SHP77 (cell line): ENCODE data around the gene ACBD4.

Experiments used
- DNase-seq, 2 experiments: peaks; one replicate each; lab custom pipeline; 2025; lab: John Stamatoyannopoulos, UW

Gene ACBD4

DNA sequence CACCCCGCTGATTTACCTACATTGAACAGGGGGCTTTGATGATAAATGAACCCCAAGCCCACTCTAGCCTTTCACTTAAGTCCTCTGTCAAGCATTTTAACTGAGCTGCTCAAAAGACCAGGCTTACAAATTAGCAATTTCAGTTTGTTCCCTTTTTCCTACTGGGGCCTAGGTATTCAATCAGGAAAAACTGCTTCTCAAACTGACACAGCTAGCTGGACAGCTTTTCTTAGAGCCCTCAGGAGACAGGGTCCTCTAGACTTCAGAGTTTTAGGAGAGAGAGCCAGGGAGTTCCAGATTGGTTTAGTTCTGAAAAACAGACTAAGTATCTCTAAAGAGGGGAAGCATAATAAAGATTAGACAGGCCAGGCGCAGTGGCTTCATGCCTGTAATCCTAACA lies 20.0 kb downstream of the ACBD4 start:
- DNase-seq, result no peak

DNA sequence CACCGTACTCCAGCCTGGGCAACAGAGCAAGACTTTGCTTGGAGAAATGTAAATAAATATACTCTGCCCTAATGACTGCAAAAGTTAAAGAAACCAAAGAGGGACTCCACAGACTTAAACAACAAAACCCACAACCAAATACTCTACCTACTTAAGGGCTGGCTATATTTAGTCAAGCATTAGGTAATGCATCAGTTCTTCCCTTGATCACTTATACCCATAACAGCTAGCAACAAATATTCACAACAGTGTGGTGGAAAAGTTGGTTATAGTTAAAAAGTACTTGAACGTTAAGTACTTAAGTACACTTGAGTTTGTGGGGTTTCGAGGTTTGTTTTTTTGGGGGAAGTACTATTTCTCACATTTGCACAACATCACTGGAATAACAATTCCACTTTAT lies 20.8 kb downstream of the ACBD4 start:
- no peak for DNase-seq

DNA sequence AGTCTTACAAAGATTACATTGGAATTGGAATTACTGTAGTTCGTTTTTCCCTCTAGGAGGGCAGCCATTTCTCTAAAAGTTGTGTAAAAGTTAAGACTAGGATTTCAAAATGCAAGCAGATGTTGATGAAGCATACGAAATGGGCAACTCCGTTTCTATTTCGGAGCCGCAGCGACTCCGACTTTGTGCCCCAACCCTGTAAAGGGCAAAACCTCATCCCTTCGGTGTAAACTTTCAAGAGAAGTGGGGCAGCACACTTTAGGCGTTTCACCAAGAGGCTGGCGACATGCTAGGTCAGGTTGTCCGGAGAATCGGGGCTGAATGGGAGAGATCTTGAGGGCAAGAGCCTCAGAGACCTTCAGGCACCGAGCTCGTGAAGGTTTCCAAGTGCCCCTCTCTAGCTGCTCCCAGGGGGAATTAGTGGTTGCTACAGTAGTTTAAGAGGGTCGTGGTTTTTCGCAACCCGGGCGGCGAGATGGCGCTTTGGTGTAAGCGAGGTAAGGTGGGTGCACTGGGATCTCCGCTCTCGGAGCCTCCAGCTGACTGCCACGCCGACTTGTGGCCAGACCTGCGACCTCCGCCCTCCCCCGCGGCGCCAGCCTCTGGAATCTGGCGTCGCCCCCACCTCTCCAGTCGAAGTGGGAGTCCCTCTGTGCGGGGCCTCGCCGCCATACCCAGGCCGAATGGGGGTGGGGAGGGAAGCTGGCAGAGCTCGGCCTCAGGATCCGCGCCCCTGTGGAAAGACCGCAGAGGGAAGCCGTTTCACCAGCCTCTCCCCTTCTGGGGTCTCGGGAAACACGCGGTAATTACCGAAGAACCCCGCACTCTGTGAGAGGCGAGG lies 25.2 kb downstream of the ACBD4 start:
- peak; percentile 21 to 49 for DNase-seq

DNA sequence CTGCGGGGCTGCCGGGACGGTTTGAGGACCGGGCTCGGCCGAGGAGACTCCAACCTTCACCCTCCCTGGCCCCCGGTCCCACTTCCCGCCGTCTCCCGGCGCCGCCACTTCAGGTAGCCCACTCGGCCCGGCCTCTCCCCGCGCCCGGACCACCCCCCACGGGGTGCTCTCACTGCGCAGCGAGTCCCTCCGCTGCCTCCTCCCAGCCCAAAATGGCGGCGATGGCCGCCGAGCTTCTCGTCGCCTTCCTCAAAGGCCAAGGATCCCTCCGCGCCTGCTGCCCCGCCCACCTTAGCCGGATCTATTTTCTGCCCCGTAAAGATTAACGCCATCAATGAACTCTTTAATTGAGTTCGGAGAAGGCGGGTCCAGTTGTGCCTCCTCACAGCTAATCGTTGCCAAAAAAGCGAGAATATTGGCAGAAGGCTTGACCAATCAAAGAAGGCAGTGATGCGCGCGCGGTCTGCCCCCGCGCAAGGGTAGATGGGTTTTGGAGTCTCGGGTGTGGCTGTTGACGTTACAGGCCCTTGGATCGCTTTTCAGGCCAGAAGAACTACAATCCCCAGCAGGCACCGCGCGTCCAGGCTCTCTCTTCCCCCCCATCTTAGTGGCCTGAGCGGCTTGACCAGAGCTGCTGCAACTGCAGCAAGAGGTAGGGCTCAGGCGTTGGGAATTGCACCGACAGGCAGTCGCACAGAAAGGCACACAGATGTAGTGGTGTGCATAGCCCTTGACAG lies 26.0 kb downstream of the ACBD4 start, which contains the start of gene HEXIM2:
Gene HEXIM2, plus strand, starts transcription at position 588 of the 737 bp plus-strand sequence. CDS start 919 bp downstream, outside the sequence.
- peak; percentile 97 to 99 for DNase-seq

DNA sequence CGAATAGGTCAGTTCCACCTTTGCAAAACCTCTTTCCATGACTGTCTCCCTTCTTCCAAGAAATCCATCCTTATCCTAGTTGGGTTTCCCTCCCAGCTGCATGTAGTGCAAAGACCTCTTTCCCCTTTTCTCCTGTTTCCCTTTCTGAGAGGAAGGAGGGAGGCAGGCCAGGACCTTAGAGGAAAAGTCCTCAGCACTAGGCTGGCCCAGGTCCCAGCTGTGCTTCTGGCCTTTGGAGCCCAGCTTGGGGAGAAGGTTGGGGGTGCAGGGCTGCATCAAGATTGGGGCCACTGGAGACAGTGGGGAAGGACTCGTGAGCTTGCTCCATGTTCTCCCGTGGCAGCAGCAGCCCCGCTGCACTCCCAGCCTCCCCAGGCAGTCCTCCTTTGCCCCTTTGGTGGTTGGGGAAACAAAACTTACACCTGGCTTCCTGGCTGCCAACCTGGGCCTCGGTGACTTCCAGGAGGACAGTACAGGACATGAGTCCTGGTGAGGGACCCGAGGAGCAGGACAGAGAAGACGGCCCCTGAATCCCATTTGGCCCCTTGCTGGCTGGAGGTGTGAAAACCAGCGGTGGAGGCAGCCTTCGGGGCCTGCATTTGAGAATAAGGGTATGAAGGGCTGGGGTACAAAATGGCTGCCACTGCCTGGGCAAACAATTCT lies 26.7 kb downstream of the ACBD4 start:
- DNase-seq, result no peak

DNA sequence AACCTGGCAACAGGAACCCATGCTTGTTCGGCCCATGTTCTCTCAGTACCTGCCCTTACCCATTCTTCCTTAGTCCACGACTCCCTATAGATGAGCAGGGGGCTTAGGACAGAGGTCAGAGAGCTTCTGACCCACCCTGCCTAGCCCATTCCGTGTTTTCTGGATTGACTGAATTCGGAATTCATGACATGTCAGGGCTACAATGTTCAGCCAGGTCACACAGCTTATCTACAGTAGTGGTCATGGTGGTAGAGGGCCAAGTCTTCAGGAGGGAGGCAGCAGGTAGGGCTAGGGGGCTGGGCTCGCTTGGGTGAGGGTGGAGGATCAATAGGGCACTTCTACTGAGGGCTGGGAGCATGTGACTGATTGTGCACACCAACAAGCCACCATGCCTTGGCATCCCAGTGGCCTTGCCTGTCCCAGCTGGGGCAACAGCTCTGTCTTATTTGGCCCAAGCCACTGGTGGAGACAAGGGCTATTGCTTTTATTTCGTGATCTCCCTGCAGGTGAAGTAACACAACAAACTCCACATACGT lies 29.3 kb downstream of the ACBD4 start:
- no peak for DNase-seq

DNA sequence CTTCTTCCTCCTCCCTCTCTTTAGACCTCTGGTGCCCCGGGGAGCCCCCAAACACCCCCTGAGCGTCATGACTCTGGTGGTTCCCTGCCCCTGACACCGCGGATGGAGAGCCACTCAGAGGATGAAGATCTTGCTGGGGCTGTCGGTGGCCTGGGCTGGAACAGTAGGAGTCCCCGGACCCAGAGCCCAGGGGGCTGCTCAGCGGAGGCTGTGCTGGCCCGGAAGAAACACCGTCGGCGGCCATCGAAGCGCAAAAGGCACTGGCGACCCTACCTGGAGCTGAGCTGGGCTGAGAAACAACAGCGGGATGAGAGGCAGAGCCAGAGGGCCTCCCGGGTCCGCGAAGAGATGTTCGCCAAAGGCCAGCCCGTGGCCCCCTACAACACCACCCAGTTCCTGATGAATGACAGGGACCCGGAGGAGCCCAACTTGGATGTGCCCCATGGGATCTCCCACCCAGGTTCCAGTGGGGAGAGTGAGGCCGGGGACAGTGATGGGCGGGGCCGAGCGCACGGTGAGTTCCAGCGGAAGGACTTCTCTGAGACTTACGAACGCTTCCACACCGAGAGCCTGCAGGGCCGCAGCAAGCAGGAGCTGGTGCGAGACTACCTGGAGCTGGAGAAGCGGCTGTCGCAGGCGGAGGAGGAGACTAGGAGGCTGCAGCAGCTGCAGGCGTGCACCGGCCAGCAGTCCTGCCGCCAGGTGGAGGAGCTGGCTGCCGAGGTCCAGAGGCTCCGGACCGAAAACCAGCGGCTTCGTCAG lies 33.7 kb downstream of the ACBD4 start:
- no peak for DNase-seq

DNA sequence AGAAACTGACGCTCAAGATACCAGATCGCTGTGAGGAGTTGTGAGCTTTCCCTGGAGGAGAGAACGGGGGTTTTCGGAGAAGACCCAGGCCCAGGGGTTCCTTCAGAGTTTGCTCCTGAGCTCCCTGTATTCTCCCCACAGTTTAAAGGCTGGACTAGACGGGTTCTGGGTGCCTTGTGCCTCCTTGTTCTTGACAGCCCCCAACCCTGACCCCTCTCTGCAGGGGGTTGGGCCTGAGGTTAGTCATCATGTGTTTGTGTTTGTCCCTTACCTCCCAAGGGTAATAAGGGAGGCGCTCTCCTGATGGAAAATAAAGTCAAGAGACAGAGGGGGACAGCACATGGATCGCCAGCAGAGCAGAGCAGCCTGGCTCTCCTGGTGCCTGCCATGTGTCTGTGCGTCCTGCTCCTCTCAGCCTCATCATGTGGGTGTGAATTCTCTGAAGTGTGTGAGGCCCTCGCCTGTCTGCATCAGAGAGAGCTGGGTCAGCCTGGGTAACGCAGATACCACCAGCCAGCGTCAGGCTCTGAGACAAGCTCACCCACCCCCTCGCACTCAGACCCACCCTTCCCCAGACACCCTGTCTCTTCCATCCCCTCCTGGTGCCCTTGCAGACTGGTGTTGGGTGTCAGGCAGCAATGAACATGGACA lies 34.9 kb downstream of the ACBD4 start:
- no peak for DNase-seq

DNA sequence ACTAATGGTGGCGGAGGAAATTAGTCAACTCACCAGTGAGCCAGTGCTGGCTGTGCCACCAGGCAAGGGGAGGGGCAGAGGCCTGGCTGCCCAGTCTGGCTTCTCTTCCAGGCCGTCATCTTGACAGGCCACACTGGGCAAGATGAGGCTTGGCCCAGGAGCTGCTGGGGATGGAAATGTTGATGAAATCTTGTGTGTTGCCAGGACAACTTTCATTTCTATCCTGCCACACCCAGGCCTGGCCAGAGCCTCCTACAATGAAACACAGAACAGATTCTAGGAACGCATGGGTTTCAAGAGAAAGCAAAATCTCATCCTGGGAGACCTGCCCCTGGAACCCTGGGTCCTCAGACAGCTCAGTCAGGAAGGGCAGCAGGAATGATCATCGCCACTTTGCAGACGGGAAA lies 35.4 kb downstream of the ACBD4 start:
- DNase-seq, result no peak

DNA sequence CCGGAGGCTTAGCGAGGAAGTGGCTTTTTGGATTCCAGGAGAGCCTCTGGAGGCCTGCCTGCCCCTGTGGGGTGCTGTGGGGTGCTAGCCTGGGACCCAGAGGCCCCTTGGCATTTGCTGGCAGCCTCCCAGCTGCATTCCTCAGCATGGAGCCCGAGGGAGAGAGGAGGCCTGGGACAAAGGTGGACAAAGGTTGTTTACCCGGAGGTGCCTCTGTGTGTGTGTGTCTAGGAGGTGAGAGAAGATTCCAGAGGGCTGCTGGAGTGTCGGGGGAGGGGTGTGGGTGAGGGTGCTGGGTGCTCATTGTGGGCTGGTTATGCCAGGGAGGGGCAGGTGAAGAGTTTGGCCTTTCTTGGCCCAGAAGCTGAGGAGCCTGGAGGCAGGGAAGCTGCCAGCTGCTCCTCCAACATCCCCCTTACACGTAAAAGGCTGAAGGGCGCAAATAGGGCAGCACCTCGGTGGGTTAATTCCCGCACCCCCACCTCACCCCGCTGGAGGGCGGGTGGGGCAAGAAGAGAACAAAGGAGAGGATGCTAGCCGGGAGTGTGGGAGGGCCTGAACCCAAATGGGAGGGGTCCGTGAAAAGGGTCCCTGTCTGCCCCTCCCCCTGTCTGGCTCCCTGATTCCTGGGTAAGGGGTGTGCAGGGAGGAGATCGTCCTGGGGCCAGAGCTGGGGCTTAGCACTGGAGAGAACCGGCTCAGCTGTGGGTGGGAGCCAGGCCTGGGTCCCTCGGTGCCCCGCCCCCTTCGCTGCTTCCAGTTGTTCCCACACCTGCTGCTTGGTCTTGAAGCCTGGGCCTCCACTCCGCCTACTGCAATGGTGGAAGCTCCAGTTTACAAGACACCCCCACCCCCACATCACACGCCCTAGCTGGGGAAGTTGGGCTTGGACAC lies 36.1 kb downstream of the ACBD4 start:
- DNase-seq, result peak; percentile 50 to 87

DNA sequence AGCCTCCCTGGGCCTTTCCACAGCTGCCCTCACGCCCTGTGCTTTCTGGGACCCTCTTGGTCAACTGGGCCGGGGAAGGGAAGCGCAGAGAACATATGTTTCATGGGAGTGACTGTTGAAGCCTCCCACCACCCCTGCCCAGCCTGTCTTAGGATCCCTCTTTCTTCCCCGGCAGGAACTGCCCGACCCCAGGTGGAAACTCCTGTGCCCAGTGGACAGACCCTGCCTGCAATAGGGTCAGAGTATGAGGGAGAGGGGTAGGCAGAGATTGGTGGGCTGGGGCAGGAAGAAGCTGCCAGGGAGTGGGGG lies 36.7 kb downstream of the ACBD4 start:
- DNase-seq, result no peak

DNA sequence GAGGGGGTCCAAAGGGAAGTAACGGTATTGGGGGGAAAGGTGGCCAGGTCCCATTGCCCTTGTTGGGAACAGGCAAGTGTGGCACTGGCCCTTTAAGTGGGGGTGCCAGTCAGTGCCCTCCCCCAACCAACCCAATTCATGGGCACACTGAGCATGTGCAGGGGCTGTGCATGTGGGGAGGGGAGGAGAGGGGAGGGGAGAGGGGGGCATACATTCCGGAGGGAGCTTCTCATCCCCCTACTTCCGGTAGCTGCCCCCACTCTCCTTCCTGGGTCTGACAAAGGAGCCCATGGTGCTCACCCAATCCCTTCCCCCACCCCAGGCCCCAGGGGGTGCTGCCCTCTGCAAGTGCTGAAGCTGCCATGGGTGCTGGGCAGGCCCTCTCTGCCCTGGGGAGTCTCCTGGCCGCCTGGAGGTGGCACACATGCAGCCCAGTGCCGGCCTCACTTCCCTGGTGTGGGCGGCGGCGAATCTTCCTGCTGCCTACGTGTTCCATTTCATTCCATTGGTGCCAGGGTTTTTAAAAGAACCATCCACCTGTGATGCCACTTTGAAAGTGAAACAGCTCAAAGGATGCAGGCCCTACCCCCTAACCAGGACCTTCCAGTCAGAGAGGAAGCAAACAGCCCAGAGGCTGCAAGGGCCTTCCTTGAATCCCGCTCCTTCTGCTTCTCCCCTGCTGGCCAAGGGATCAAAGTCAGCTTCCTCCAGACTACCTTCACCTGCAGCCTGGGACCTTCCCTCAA lies 37.2 kb downstream of the ACBD4 start:
- DNase-seq, result peak; percentile 90 to 94

DNA sequence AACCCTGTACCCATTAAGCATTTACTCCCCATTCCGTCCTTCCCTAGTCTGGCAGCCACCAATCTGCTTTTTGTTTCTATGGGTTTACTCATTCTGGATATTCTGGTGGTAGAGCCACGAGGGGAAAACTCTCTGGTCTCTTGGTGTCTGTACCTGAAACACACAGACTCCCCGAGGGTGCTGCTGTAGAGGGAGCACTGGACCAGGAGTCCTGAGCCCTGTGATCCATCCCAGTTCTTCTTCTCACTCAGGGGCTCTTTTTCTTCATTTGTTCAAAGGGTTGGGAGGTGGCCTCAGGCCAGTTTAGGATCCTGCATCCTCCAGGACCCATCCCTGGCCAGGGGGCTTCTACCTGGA lies 40.2 kb downstream of the ACBD4 start:
- DNase-seq, result no peak

DNA sequence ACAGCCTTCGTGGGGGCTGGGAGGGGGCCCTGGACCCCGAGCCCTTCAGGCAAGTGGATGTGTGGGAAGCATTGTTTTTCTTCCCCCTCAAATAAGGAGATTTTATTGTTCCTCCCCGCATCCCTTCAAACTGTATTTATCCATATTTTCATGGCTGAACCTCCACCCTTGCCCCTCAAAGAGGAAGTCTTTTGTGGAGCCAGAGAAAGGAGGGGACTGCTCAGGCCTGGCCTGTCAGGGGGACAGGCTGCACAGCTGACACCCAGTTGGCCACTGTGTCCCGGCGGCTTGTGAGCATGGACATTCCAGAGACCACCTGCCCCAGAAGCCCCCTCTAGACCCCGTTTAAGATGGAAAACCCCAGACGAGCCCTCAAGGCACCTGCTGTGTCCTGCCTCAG lies 42.1 kb downstream of the ACBD4 start:
- DNase-seq, result no peak

DNA sequence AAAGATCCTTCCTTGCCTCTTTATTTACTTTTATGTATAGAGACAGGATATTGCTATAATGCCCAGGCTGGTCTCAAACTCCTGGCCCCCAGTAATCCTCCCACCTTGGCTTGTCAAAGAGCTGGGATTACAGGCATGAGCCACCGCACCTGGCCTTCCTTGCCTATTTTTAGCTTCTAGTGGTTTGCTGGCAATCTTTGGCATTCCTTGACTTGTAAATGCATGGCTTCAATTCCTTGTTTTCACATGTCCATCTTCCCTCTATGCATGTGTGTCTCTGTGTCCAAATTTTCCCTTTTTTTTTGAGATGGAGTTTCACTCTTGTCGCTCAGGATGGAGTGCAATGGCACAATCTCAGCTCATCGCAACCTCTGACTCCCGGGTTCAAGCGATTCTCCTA lies 48.7 kb downstream of the ACBD4 start:
- DNase-seq, result no peak

DNA sequence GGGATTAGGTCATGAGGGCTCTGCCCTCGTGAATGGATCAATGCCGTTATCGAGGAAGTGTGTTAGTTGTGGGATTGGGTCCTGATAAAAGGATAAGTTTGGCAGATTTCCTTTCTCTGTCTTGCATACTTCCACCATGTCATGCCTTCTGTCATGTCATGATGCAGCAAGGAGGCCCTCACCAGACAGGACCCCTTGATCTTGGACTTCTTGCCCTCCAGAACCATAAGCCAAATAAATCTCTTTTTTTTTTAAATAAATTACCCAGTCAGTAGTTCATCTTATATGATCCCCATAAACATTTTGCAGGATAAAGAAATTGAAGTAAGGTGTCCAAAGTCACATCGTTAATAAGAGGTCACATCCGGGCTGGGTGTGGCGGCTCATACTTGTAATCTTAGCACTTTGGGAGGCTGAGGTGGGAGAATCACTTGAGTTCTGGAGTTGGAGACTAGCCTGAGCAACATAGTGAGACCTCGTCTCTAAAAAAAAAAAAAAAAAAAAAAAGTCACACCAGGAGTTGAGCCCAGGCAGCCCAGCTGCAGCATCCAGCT lies 51.4 kb downstream of the ACBD4 start:
- DNase-seq, result no peak

DNA sequence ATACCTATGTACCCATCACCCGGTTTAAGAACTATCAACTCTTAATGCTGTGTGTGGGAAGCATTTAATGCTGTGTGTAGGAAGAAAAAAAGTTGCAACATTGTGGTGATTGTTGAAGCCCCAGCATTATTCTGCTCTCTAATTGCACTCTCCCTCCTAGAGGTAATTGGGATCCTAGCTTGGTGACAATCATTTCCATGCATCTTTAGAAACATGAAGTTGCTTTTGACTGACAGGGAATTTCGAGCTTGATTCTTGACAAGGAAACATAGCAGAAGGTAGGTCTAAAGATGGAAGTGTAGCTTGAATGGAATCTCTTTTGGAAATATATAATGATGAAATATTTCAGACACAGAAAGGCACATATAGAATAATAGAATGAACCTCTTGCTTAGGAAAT lies 53.5 kb downstream of the ACBD4 start:
- no peak for DNase-seq

DNA sequence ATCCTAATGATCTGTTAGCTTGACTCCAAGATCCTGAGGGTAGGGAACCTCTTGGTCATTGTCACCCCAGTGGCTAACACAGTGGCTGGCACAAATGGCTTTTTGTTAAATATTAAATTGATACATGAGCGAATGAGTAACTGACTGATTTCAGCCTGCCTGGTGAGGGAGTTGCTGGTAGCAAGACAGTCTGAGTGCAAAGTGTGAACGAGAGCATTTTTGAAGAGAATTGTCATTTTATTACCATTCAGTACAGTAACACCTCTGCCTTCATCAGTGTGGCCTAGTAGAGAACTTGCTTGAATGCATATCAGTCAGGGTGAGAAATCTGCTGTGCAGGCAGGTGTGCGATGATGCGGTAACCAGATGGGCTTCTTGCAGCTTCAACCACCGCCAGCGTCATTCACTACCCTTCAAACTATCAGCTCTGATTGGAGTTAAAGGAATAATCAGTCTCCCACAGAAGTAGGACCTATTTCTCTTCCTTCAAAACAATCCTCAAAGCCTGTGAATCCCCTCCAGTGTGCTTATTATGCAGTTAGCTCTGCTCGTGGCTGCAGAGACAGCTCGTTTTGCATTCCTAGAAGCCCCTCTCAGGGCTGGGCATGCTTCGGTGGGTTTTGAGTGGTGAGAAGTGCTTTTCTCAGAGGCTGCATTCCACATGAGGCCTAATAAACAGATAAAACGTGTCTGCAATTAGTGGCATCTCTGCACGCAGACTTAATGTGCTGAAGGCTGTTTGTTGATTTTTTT lies 55.2 kb downstream of the ACBD4 start:
- no peak for DNase-seq
